ENCODE measurements around the gene MAPK8IP2.
A peak's percentile ranks its signal among the peaks of the same experiment; 100 is the strongest.
"Not testable (repeated sequence)": the region's sequence is repeated elsewhere in the genome, so short reads cannot be mapped to it uniquely, and the experiment has no call there.

MAPK8IP2 gene

GRCh38 chr22:50641696-50642607 is 41.4 kb downstream of the MAPK8IP2 start:
- DNase-seq = peak; percentile 24

- not testable (repeated sequence) for DNase-seq
Measured at GRCh38 chr22:50643021-50643820, 42.6 kb downstream of the MAPK8IP2 start.

GRCh38 chr22:50643821-50644101 is 43.2 kb downstream of the MAPK8IP2 start:
- not testable (repeated sequence) for DNase-seq

GRCh38 chr22:50653256-50653655 is 52.7 kb downstream of the MAPK8IP2 start:
- DNase-seq = no peak

- not testable (repeated sequence) for DNase-seq
Measured at GRCh38 chr22:50654664-50655063, 54.1 kb downstream of the MAPK8IP2 start.

- peak; percentile 69 for DNase-seq
Measured at GRCh38 chr22:50656122-50657070, 55.8 kb downstream of the MAPK8IP2 start.

- no peak for DNase-seq
Measured at GRCh38 chr22:50657925-50658324, 57.3 kb downstream of the MAPK8IP2 start.

- DNase-seq = not testable (repeated sequence)
Measured at GRCh38 chr22:50659711-50660110, 59.1 kb downstream of the MAPK8IP2 start.

- no peak for DNase-seq
Measured at GRCh38 chr22:50660306-50660705, 59.7 kb downstream of the MAPK8IP2 start.

Data from fibroblast of upper back skin (primary cell).